ENCODE data around the gene EMX1.

- TF ChIP-seq E2F1 (CRISPR knock-in tag; IDR thresholded peaks at IDR 0.05), result no peak
- no peak for TF ChIP-seq YY1 (IDR thresholded peaks at IDR 0.05; ENCODE audit: insufficient read depth, insufficient replicate concordance, low read depth, low read length)
- TF ChIP-seq SMARCE1 (IDR thresholded peaks at IDR 0.05; ENCODE audit: borderline replicate concordance), result no peak
- TF ChIP-seq ZNF44 (CRISPR knock-in tag; IDR thresholded peaks at IDR 0.05), result no peak
- TF ChIP-seq USF2 (IDR thresholded peaks at IDR 0.05; ENCODE audit: low read depth, low read length), result no peak
- no peak for TF ChIP-seq USF2 (CRISPR knock-in tag; IDR thresholded peaks at IDR 0.05; ENCODE audit: borderline replicate concordance)
- no peak for TF ChIP-seq MXD4 (CRISPR knock-in tag; IDR thresholded peaks at IDR 0.05)
- TF ChIP-seq ZZZ3 (CRISPR knock-in tag; IDR thresholded peaks at IDR 0.05; ENCODE audit: borderline replicate concordance), result no peak
- no peak for TF ChIP-seq PBX3 (CRISPR knock-in tag; IDR thresholded peaks at IDR 0.05; ENCODE audit: borderline replicate concordance)
- no peak for TF ChIP-seq SATB2 (CRISPR knock-in tag; IDR thresholded peaks at IDR 0.05)
- no peak for TF ChIP-seq POLR2A (IDR thresholded peaks at IDR 0.05; ENCODE audit: insufficient read depth in 1 of 2, low read depth in 2 of 2, low read length in 2 of 2)
These were observed 2.6 kb upstream of the EMX1 start for GRCh38 chr2:72914589-72915319.

All from HepG2 (cell line).